HFF-Myc (cell line): Measurements from ENCODE around the gene GAS7.

Experiments
- DNase-seq: peaks from one replicate; pipeline ENCODE4 v3.0.0-alpha.2; 2011; ENCODE audit warnings: low read depth; ENCODE audit errors: extremely low read depth
- H3K4me3 ChIP-seq: replicated peaks from 2 replicates; pipeline ENCODE4 v1.5.1; 2011; ENCODE audit warnings: low read depth, mild to moderate bottlenecking, control low read depth, low read length
- TF ChIP-seq, protein P1 (sequence below): IDR thresholded peaks from 2 replicates; pipeline ENCODE4 v1.5.1; 2012; ENCODE audit warnings: mild to moderate bottlenecking, low read depth, low read length, control low read depth; ENCODE audit errors: missing control alignments

Gene GAS7

DNA sequence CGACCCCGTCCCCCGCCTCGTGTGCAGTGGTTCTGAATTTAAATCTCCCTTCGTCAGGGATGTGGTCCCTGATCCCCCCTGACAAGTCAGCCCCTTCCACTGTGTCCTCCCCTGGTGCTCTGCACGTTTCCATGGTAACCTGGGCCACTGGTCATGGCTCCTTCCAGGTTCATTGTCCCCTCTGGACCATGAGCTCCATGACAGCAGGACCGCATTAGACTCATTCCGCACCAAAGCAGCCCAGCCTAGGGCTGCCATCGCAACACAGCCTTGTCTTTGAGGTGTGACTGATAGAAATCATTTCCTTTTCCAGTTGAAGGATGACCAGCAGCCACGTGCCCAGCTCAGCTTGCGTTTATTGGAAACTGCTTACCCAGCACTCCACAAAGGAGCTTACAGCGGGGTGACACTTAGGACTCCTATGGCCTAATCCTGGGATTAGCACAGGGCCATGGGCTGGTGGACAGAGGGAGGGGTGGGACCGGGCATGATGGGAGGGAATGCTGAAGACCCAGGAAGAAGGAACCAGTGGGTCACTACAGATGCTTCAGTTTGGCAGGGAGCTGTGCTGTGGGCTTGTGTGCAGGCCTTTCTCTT is 300.9 kb downstream of the GAS7 start:
- no peak overlapping the region for H3K4me3 ChIP-seq
- no peak for DNase-seq
- TF ChIP-seq, protein P1, sequence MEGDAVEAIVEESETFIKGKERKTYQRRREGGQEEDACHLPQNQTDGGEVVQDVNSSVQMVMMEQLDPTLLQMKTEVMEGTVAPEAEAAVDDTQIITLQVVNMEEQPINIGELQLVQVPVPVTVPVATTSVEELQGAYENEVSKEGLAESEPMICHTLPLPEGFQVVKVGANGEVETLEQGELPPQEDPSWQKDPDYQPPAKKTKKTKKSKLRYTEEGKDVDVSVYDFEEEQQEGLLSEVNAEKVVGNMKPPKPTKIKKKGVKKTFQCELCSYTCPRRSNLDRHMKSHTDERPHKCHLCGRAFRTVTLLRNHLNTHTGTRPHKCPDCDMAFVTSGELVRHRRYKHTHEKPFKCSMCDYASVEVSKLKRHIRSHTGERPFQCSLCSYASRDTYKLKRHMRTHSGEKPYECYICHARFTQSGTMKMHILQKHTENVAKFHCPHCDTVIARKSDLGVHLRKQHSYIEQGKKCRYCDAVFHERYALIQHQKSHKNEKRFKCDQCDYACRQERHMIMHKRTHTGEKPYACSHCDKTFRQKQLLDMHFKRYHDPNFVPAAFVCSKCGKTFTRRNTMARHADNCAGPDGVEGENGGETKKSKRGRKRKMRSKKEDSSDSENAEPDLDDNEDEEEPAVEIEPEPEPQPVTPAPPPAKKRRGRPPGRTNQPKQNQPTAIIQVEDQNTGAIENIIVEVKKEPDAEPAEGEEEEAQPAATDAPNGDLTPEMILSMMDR = no peak

DNA sequence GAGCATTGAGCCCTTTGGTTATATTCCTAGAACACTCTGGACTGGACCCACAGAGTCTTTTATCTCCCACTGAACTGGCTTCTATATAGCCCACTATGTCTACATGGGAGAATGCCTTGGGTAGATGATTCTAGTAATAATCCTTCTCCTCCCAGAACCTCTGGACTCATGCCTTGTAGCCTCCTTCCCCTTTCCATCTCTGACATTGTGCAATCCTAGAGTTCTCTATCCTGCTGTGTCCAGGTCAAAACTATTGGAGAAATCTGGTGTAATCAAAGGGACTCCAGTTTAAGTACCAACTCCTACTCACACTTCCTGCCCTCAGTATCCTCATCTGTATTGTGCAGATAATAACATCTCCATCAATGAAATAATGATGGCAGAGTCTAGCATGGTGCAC is 302.5 kb downstream of the GAS7 start:
- DNase-seq = no peak
- TF ChIP-seq, protein P1 = no peak

DNA sequence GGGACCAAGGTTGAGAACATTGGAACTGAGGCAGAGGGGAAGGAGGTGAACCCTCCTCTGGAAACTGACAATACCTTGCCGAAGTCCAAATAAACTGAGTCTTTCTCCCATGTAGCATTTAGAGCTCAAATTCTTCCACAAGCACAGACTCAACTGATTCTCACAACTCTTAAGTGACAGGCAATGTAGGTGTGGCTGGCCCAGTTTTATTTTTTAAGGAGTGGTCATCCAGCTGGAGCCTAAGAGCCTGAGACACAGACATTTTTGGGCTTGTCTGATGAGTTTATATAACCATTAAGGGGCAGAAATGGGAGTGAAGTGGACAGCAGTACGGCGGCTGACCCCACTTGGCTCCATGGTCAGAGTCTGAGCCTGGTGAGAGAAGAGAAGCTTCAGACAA is 304.2 kb downstream of the GAS7 start:
- H3K4me3 ChIP-seq = no peak overlapping the region
- DNase-seq = no peak
- TF ChIP-seq, protein P1 = no peak

More for the DNA sequence above, 302.5 kb downstream of the GAS7 start:
- no peak overlapping the region for H3K4me3 ChIP-seq

DNA sequence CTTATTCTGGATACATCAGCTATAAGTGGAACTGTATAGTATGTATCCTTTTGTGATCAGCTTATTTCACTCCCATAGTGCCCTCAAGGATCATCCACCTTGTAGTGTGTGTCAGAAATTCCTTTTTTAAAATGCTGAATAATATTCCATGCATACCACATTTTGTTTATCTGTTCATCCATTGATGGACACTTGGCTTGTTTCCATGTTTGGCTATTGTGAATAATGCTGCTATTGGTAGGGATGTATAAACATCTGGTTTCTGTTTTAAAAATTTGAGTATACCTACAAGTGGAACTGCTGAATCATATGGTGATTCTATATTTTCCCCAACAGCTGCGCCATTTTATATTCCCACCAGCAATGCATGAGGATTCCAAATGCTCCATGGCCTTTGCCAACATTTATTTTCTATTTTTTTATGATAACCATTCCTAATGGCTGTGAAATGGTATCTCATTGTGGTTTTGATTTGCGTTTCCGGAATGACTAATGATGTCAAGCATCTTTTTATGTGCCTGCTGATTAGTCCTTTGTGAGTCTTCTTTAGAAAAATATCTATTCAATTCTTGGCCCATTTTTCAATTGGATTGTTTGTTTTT is 304.9 kb downstream of the GAS7 start:
- no peak overlapping the region for H3K4me3 ChIP-seq
- TF ChIP-seq, protein P1 = no peak
- no peak for DNase-seq

DNA sequence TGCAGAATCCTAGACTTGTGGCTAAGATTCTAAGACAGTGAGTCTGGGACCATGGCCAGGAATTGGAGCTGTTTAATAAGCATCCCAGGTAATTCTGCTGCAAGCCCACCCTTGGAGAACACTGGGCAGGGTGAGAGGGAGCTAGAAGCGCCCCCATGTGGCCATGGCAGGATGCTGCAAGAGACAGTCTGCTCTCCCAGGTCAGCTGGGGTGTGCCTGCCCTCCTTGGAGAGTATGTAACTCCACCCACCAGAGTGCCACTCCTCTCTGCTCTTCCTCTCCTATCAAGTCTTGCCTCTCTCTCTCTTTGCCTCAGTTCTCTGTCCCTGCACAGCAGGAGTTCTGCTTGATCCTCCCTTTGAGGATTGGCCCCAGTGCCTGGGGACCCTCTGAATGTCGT is 308.3 kb downstream of the GAS7 start:
- H3K4me3 ChIP-seq = no peak overlapping the region
- TF ChIP-seq, protein P1 = peak; percentile 80
- no peak for DNase-seq

DNA sequence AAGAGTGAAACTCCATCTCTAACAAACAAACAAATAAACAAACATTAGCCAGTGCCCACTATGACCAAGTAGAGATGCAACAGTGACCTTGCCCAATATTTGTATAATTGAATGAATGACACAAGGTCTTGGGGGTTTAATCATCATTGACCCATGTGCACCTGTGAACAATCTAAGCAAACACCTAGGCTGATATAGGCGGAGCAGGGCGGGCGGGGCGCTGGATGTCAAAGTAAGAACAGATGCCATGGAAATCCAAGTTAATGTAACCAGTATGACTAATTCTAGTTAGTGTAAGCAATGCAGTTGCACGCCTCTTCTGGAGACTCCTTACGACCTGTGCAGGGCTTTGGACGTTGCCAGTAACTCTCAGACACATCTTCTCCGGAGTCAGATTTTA is 310.9 kb downstream of the GAS7 start:
- TF ChIP-seq, protein P1 = no peak
- H3K4me3 ChIP-seq = no peak overlapping the region
- no peak for DNase-seq
